K562 (cell line): ENCODE results near the gene COMMD10. TPM values are rescaled to one million over a fixed set of nuclear protein-coding genes. Genes with fewer than 3 reads are reported as not detected.
"Not testable (repeated sequence)": the region's sequence is repeated elsewhere in the genome, so short reads cannot be mapped to it uniquely, and the experiment has no call there.

Source experiments
- ATAC-seq: fragments of 200-7000 bp; cut with Tn5 transposase; 3 replicates; pipeline ENCODE4 v1.9.1; 2020; ENCODE audit warnings: moderate library complexity
- BruUV-seq: library from RNA; stranded (reverse); fragments of 400-500 nt; replicated peaks from 2 replicates; lab custom pipeline; 2021; lab: Mats Ljungman, UMichigan
- CTCF ChIA-PET: fragments of 300-600 bp; formaldehyde crosslinking; extraction: SDS; loops from one replicate; lab custom pipeline; 2021; ENCODE audit warnings: low intra/inter-chr PET ratio; lab: Yijun Ruan, JAX
- POLR2A ChIA-PET: fragments of 300-600, 350-650 bp; sonication (Branson Sonifier 250); formaldehyde crosslinking; extraction: SDS; loops from one replicate; lab custom pipeline; 2021; ENCODE audit warnings: antibody characterized with exemption, inconsistent platforms; lab: Yijun Ruan, JAX
- DNase-seq, 4 experiments: peaks; one replicate each; pipeline versions ENCODE4 v3.0.0 to v3.0.0-alpha.2; 2011 to 2018; ENCODE audit warnings: low spot score in 3 of 4, mixed read lengths in 3 of 4; ENCODE audit errors: extremely low read depth in 1 of 4
- FAIRE-seq: peaks from 2 replicates; lab custom pipeline; 2011; peaks lifted over from hg19 to GRCh38; lab: Jason Lieb, UNC
- H2AFZ ChIP-seq: 2 replicates; pipeline ENCODE4 v1.6.0; 2011; ENCODE audit warnings: low read depth, low read length, control low read depth, inconsistent platforms
- H3K27ac ChIP-seq: fragments of 200-600 bp; 3 replicates; pipeline ENCODE4 v1.8.0; 2011; ENCODE audit warnings: low read depth, mild to moderate bottlenecking, control low read depth, inconsistent platforms, low read length, moderate library complexity, mixed read lengths; ENCODE audit errors: extremely low read depth
- H3K27me3 ChIP-seq, 2 experiments: fragments of 300-600 bp in 1 of 2; 2 replicates in 1 of 2; 3 replicates in 1 of 2; pipeline versions ENCODE4 v1.6.0 to v1.8.0; 2011; ENCODE audit warnings: inconsistent platforms in 2 of 2, low read length in 2 of 2, mild to moderate bottlenecking in 1 of 2, mixed read lengths in 1 of 2, moderate library complexity in 1 of 2; ENCODE audit not compliant: control insufficient read depth in 2 of 2, insufficient read depth in 2 of 2
- H3K36me3 ChIP-seq: fragments of 300-600 bp; 3 replicates; pipeline ENCODE4 v1.8.0; 2011; ENCODE audit warnings: mild to moderate bottlenecking, low read length, inconsistent platforms; ENCODE audit not compliant: control insufficient read depth, insufficient read depth
- H3K4me1 ChIP-seq, 2 experiments: fragments of 200-600 bp in 1 of 2; replicated peaks in 1 of 2; 2 replicates in 1 of 2; 3 replicates in 1 of 2; pipeline versions ENCODE4 v1.5.1 to v1.8.0; 2011; ENCODE audit warnings: inconsistent platforms in 2 of 2, low read length in 2 of 2, mild to moderate bottlenecking in 1 of 2, mixed read lengths in 1 of 2, moderate library complexity in 1 of 2; ENCODE audit not compliant: control insufficient read depth in 2 of 2, insufficient read depth in 2 of 2
- H3K4me2 ChIP-seq: 2 replicates; pipeline ENCODE4 v1.6.1; 2011; ENCODE audit warnings: low read length, control low read depth, inconsistent platforms, mixed read lengths; ENCODE audit not compliant: insufficient read depth
- H3K4me3 ChIP-seq: fragments of 200-600 bp; sonication (generic), shearing (Covaris generic); 2 replicates; pipeline ENCODE4 v1.5.1; 2016; ENCODE audit warnings: control low read depth, inconsistent platforms
- H3K79me2 ChIP-seq: fragments of 200-600 bp; 3 replicates; pipeline ENCODE4 v1.8.0; 2011; ENCODE audit warnings: low read length, inconsistent platforms; ENCODE audit not compliant: control insufficient read depth, insufficient read depth
- H3K9ac ChIP-seq, 2 experiments: 2 replicates each; pipeline versions ENCODE4 v1.6.0 to v1.6.1; 2011; ENCODE audit warnings: low read depth in 2 of 2, low read length in 2 of 2, control low read depth in 1 of 2, inconsistent platforms in 1 of 2, mild to moderate bottlenecking in 1 of 2, mixed read lengths in 1 of 2; ENCODE audit not compliant: insufficient read depth in 1 of 2
- H3K9me1 ChIP-seq: one replicate; pipeline ENCODE4 v1.6.0; 2011; ENCODE audit warnings: inconsistent platforms, mild to moderate bottlenecking, low read length, moderate library complexity; ENCODE audit not compliant: control insufficient read depth, insufficient read depth
- H3K9me3 ChIP-seq: replicated peaks from 2 replicates; pipeline ENCODE4 v1.5.1; 2011; ENCODE audit warnings: low read depth, low read length, inconsistent platforms; ENCODE audit not compliant: control insufficient read depth, insufficient read depth
- H4K20me1 ChIP-seq: replicated peaks from 2 replicates; pipeline ENCODE4 v1.6.1; 2011; ENCODE audit warnings: low read length, inconsistent platforms, mixed read lengths; ENCODE audit not compliant: control insufficient read depth, insufficient read depth
- ZNF384 ChIP-seq: IDR thresholded peaks from 2 replicates; pipeline ENCODE4 v1.6.1; 2012; ENCODE audit warnings: low read depth, low read length, improper control_type of control experiment
- WGBS: fragments of 100-300 bp; shearing (Covaris generic); methylation state at CpG from one replicate; pipeline ENCODE4 v1.1.6; 2016; ENCODE audit warnings: low coverage, mixed read lengths; ENCODE audit not compliant: insufficient coverage; ENCODE audit errors: missing lambda C conversion rate; 5-methylcytosine and 5-hydroxymethylcytosine counted together
- in situ Hi-C: fragments of 300-500 bp; cut with MboI; formaldehyde crosslinking; loops from 4 replicates; pipeline ENCODE4 v1.15.0; 2018; ENCODE audit warnings: inconsistent platforms, mixed read lengths
- intact Hi-C: fragments of 100-400 bp; cut with micrococcal nuclease; formaldehyde crosslinking; loops from 2 replicates; pipeline ENCODE4 v1.14.2; 2022
- polyA plus RNA-seq, 8 experiments: library from polyadenylated mRNA; depleted of rRNA in 4 of 8; stranded (reverse) in 5 of 8; unstranded in 3 of 8; fragments of >200 nt; fragmentation: Nextera tagmentation in 2 of 8; fragmentation: Illumina TruSeq in 1 of 8; extraction: Ambion mirVana in 2 of 8; extraction: Trizol in 1 of 8; gene quantifications; 2 replicates each; pipeline versions ENCODE4 v1.2.1 to v1.2.3, GENCODE V29; 2011 to 2014; ENCODE audit warnings: inconsistent platforms in 1 of 8, missing spikeins in 1 of 8
- total RNA-seq, 7 experiments: library from RNA; depleted of rRNA in 6 of 7; stranded (reverse); fragments of >200 nt in 6 of 7; fragmentation: Illumina TruSeq in 2 of 7; extraction: Trizol in 2 of 7; gene quantifications; 2 replicates each; pipeline versions ENCODE4 v1.2.1 to v1.2.3, GENCODE V29; 2011 to 2021; ENCODE audit warnings: low replicate concordance in 1 of 7

The COMMD10 gene
- total and polyA plus RNA-seq, 9 of the 15 experiments (the other 6 are each of a cell fraction or from before 2014, with no cell fraction given), result 17.9 to 101 (median 28.0) TPM

DNA sequence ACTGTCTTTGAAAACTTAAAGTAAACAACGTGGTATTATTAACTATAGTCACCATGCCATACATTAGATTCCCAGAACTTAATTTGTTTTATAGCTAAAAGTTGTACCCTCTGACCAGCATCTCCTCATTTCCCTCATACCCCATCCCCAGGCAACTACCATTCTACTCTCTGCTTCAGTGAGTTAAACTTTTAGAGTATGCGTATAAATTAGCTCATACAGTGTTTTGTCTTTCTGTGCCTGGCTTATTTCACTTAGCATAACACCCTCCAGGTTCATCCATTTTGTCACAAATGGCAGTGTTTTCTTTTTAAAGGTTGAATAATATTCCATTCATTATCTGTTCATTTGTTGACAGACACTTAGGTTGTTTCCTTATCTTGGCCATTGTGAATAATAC lies 14.2 kb downstream of the COMMD10 start:
- no peak for ATAC-seq
- WGBS, result 47% methylated on average over 2 of the region's 2 CpGs
- FAIRE-seq, result no peak
- ChIA-PET POLR2A (interaction anchor here (1.1 kb wide), 1 partner anchor 13 kb away, joined by 3 read pairs; no protein-coding TSS in a partner anchor), CTCF (no interaction called here)
- Histone ChIP-seq H3K4me1 (no peaks in the 10 kb centered on the region), H3K27ac (no peak overlapping the region), H3K9me1 (no peaks in the 10 kb centered on the region), H3K4me3 (no peak overlapping the region), H3K9ac (no peak overlapping the region), H4K20me1 (no peaks in the 10 kb centered on the region), H3K36me3 (peaks cover 30% of the 10 kb centered on the region; the same call in 2 of the 3 replicates), H3K9me3 (no peaks in the 10 kb centered on the region), H3K4me2 (no peak overlapping the region), H2AFZ (no peak overlapping the region), H3K79me2 (no peaks in the 10 kb centered on the region), H3K27me3 (no peaks in the 10 kb centered on the region)
- TF ChIP-seq ZNF384, result no peak
- intact Hi-C loops (no loop called here), in situ Hi-C loops (no loop called here)
- no peak for DNase-seq
- BruUV-seq, result no TSS peak

DNA sequence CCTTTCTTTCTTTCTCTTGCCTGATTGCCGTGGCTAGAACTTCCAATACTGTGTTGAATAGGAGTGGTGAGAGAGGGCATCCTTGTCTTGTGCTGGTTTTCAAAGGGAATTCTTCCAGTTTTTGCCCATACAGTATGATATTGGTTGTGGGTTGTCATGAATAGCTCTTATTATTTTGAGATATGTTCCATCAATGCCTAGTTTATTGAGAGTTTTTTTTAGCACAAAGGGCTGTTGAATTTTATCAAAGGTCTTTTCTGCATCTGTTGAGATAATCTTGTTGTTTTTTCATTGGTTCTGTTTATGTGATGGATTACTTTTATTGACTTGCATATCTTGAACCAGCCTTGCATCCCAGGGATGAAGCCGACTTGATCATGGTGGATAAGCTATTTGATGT lies 20.1 kb downstream of the COMMD10 start:
- intact Hi-C loops, H3K9me3 ChIP-seq, CTCF ChIA-PET, BruUV-seq, ATAC-seq, H3K79me2 ChIP-seq, H4K20me1 ChIP-seq, H2AFZ ChIP-seq, H3K4me2 ChIP-seq, in situ Hi-C loops, H3K9ac ChIP-seq, FAIRE-seq, DNase-seq, H3K4me1 ChIP-seq, H3K4me3 ChIP-seq, H3K36me3 ChIP-seq, H3K27me3 ChIP-seq, H3K27ac ChIP-seq, POLR2A ChIA-PET, H3K9me1 ChIP-seq: not testable (repeated sequence)
- 54% methylated on average over 2 of the region's 2 CpGs for WGBS
